TTC549 (cell line): ENCODE data around the gene ACSL3.

Source experiments
- FAIRE-seq: peaks from 2 replicates; lab custom pipeline; 2012; peaks lifted over from hg19 to GRCh38; lab: Jason Lieb, UNC

ACSL3 gene

GRCh38 chr2:222943820-222944219 lies 83.0 kb downstream of the ACSL3 start:
- no peak for FAIRE-seq

DNA sequence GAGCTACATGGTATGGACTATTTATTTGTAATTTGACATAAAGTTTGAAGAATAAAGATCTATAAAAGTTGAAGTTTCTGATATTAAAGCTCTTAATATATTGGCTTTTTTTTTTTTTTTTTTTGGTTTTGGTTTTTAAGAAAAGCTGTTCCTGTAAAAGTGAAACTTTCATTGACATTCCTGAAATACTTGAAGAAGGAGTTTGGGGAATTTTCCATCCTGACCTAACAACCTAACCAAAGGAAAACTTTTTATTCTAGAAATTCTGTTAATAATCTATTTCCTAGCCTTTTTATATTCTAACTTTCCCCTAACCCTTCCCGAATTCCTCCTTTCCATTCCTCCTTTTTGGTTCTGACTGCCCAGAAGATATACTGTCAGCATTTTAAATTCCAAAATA lies 83.7 kb downstream of the ACSL3 start:
- FAIRE-seq, result no peak

DNA sequence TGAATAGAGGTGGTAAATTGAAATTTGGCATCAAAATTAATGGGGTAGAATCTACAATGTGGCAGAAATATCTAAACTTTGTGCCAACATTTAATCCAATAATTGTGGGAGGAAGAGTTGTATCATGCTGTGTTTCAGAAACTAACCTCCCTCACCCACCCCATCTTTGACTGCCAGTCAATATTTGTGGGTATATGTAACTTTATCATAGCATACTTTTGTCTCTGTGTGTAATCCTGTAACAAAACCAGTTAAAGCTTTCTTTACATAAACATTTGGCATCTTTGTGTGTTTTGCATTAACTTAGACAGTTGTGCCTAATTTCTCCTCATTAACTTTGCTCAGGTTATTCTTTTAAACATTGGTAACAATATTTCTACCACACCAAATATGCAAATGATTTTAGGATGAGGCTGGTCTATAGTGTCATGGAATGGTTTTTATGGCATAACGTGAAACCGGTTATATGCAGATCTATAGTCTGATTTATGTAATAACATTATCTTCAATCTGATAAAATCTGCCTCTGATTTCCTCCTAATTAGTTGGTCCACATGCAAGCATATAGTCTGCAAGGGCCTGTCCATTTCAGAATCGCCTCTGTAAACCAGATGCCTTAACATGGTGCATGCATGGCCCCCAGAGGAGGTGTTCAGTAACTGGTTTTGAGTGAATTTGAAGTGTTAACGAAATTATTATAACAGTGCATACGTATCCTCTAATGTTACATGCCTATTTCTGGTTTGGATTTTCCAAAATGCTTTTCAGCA lies 84.3 kb downstream of the ACSL3 start:
- no peak for FAIRE-seq

DNA sequence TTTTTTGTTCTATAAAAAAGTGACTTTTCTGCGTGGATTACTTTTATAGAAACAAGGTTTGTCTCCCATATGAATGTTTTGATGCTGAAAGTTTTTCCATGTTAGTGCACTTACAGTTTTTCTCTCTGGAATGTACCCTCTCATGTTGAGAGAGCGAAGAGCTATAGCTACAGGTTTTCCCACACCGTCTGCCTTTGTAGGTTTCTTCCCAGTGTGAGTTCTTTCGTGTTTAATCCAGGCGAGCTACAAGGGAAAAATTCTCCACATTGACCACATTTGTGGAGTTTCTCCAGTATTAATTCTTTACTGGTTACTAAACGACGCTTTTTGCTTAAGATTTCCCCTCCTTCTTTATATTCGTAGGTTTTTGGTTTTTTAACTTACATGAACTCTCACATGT lies 85.1 kb downstream of the ACSL3 start:
- no peak for FAIRE-seq

DNA sequence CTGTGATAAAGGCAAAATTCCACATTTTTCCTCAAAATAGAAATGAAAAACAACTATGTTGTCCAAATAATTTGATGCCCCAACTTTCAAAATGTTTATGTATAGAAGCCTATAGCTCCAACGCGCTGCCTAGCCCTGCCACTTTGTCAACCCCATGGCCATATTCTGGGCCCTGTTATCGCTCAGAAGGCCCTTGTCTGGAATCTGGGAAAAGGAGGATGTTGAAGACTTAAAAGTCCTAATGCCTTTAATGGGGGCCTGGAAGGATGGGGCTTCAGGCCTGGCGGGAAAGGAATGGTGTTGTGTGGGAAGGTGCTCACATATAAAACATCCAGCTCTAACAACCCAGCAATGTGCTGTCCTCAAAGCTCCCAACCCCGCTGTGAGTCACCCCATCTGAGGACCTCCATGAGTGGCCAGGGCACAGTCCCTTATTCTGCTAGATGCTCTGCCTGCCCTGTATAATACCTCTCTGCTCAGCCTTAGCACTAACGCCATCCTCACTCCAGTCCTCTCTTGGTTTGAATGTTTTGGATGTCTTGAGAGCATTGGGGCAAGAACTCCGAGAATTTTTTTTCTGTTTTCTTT lies 86.0 kb downstream of the ACSL3 start:
- FAIRE-seq, result no peak

DNA sequence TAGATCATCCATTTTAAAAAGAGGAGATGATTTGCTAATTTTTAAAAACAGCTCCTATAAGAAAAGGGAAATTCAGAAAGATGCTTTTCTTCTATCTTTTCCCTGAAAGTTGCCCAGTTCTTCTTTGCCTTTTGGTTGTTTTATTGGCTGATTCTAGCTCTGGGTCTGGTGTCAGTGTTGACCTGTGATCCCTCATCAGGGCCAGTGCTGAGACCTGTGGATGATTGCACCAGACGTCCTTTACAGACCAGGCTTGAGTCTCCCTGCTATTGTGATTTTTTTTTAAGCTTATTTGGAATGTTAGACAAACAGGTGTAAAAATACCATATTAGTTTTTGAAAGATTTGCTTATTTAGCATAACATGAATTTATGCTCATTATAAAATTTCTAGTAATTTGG lies 88.2 kb downstream of the ACSL3 start:
- no peak for FAIRE-seq

DNA sequence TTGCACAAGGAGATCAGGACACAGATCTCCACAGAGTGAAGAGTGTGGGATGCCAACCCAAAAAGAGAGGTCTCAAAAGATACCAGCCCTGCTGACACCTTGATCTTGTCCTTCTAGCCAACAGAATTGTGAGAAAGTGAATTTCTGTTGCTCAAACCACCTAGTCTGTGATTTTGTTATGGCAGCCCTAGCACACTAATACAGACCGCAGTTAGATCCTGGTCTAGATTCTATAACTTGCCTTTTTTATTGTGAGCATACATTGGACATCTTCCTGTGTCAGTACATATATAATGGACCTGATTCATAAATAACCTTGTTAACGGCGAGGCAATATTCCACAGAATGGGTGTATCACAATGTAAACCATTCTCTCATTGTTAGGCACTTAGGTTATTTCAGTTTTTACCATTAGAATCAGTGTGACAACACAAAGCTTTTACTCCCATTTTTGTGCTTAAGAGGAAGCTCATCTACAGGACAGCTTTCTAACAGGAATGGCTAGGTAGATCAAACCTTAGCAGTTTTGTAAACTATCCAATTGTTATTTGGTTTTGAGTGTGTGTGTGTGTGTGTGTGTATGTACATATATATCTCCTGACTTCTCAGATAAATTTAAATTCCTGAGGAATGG lies 89.0 kb downstream of the ACSL3 start:
- no peak for FAIRE-seq

DNA sequence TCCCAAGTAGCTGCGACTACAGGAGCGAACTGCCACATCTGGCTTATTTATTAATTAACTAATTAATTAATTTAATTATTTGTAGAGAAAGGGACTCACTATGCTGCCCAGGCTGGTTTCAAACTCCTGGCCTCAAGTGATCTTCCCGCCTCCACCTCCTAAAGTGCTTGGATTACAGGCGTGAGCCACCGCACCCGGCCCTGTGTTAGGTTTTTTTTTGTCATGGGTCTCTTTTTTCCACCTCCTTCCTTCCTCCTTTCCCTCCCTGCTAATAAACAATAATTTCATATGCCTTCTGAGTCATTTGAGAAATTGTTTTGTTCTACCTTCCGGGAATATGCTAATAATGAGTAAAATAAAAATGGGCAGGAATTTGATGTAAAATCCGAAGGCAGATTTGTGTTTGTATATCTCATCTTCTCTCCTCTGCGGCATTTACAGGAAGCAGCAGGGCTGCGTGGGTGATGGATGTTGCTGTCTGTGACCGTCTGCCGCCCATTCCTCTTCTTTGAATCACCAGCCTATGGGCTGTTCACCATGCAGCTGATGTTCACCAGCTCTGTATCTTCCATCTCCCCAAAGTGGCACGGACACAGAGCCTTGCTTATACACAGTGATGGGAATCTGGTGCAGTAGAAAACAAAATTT lies 89.9 kb downstream of the ACSL3 start:
- no peak for FAIRE-seq

DNA sequence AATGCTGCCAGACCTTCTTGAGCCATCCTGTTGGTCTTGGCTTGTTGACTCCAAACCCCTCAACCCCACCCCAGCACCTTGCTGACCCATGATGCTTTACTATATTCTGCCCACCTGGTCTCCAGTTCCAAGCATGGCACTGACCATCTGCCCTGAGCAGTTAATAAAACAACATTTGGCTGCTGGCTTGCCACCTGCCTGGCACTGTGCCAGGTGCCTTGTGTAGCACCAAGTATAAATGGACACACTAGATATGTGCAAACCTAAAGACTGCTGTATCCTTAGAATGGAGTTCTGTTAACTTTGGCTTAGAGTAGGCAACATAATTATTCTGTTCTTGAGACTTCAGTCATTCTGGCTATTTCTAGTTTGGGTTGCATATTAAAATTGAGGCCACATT lies 91.4 kb downstream of the ACSL3 start:
- FAIRE-seq, result no peak

GRCh38 chr2:222955008-222955407 lies 94.2 kb downstream of the ACSL3 start:
- no peak for FAIRE-seq

DNA sequence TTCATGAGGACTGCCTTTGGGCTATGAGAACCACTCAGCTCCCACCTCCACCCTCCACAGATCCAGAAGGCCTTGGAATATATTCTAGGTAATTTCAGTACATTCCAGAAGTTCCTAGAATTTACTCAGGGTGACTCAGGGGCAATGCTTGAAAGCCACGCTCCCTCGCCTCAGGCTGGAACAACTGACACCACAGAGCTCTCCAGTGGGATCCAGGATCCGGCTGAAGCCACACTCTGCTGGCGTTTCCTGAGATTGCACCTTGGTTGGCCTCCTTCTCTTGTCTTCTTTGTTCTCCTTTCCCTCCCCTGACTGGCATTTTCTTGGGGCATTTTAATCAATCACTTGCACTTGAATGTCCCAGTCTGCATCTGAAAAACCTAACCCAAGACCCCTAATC lies 98.5 kb downstream of the ACSL3 start:
- no peak for FAIRE-seq

GRCh38 chr2:222960126-222960525 lies 99.3 kb downstream of the ACSL3 start:
- FAIRE-seq, result no peak

DNA sequence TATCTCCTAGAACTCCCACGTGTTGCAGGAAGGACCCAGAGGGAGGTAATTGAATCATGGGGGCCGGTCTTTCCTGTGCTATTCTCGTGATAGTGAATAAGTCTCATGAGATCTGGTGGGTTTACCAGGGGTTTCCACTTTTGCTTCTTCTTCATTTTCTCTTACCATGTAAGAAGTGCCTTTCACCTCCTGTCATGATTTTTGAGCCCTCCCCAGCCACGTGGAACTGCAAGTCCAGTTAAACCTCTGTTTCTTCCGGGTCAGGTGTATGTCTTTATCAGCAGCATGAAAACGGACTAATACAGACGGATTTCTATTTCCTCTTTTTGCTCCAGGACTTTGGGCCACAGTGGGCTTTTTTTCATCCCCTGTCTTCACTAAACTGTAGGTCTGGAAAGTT lies 102.8 kb downstream of the ACSL3 start:
- no peak for FAIRE-seq

GRCh38 chr2:222964376-222965031 lies 103.7 kb downstream of the ACSL3 start:
- no peak for FAIRE-seq

- FAIRE-seq, result no peak
Observed at GRCh38 chr2:222965555-222965954, 104.7 kb downstream of the ACSL3 start.

DNA sequence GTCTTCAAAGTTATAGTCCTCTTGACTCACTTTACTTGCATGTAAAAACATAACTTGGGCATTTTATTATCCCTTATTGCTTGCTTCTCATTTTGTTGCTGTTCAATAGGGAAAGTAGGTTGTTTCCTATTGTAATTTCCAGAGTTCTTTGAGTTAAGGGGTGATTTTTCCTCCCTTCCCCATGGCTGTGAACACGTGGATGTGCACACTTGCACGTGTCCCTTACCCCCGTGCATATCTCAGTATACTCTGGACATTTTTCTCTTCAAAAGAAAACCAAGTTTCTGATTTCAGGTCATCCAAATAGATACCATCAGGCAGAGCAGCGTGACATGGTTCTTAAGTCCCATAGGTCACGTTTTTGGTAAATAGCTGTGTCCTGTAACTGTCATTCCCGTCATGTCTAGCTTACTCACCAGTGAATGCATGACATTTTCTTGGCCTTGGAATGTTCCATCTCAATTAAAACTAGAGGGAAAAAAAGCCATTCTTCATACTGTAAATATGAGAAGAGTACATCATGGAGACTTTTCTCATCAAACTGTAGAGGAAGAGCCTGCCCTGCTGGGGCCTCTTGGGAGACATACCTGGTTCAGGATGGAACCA lies 107.8 kb downstream of the ACSL3 start:
- no peak for FAIRE-seq

GRCh38 chr2:222969491-222969890 lies 108.7 kb downstream of the ACSL3 start:
- no peak for FAIRE-seq

GRCh38 chr2:222972420-222972819 lies 111.6 kb downstream of the ACSL3 start:
- FAIRE-seq, result no peak

GRCh38 chr2:222973237-222973636 lies 112.4 kb downstream of the ACSL3 start:
- FAIRE-seq, result no peak

DNA sequence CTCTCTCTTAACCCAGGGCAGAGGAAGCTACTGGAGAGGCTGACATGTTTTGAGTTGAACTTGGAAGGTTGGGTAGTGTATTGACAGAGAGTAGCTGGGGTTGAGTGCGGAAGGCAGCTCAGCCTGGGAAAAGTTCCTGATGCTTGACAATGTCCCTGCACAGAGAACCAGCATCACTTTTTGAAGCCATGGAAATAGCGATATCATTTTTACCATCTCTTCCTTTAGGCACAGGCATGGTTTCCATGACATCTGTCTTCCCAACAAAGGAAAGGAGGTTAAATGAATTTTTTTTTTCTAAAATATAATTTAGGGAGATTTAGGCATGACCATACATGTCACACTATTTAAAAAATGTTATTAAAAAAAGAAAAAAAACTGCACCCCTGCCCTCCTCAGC lies 112.9 kb downstream of the ACSL3 start:
- FAIRE-seq, result no peak

DNA sequence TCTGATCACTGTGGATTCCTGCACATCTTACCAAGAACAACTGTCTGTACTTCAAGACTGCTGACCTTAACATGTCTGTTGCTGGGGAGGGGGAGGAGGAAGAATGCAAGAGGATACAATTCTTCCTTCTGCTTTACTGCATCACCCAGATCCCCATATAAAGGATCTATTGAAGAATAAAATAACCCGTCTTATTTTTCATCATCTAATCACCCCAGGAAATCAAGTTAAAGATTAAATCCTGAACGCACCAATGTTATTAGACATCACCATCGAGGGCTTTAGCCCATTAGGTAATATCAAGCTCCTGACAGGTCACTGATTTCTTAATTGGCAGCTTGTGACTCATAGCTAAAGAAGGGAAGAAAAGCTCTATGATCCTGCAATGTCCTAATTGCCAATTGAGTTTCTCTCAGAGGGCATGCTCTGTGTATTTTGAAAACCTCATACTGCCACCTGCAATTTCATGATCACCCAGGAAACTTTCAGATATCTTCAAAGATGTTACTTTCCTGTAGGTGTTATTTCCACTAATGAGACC lies 115.8 kb downstream of the ACSL3 start:
- no peak for FAIRE-seq

GRCh38 chr2:222977121-222977520 lies 116.3 kb downstream of the ACSL3 start:
- no peak for FAIRE-seq
